Measurements from ENCODE around the gene TXNDC16. TPM values are rescaled to one million over a fixed set of nuclear protein-coding genes. Genes with fewer than 3 reads are reported as not detected.

The TXNDC16 gene
- total RNA-seq, 6 donors from 2014 or later = 4.2 to 13.3 (median 8.0) TPM

DNA sequence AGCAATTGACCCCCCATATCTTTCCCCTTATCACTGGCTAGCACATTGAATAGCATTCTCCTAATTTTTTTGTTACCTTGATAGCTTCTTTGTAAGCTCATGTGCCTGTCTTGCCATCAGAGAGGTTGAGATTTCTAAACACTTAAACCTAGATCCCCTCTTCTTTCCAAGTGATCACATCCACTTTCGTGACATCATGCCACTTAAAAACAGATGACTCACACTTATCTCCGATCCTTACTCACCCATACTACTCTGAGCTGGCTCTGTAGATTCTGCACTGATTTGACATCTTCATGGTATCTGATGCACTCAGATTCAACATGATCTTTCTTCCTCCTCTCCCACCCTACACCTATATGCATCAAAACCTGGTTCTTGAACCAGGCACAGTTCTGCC is 10.8 kb upstream of the TXNDC16 start:
- Histone ChIP-seq H3K27ac (no peak overlapping the region), H3K9me3 (peaks cover 0 to under 1% (median 0%) of the 10 kb centered on the region in 4 donors), H3K27me3 (no peaks in the 10 kb centered on the region), H3K4me3 (no peak overlapping the region), H3K36me3 (no peaks in the 10 kb centered on the region), H3K4me1 (no peaks in the 10 kb centered on the region)
- no peak for ATAC-seq (ENCODE audit: low FRiP score in 2 of 2)
- DNase-seq = no peak
- 71 to 83% methylated on average over 2 of the region's 2 CpGs for WGBS, 2 donors
- TF ChIP-seq, protein P1, sequence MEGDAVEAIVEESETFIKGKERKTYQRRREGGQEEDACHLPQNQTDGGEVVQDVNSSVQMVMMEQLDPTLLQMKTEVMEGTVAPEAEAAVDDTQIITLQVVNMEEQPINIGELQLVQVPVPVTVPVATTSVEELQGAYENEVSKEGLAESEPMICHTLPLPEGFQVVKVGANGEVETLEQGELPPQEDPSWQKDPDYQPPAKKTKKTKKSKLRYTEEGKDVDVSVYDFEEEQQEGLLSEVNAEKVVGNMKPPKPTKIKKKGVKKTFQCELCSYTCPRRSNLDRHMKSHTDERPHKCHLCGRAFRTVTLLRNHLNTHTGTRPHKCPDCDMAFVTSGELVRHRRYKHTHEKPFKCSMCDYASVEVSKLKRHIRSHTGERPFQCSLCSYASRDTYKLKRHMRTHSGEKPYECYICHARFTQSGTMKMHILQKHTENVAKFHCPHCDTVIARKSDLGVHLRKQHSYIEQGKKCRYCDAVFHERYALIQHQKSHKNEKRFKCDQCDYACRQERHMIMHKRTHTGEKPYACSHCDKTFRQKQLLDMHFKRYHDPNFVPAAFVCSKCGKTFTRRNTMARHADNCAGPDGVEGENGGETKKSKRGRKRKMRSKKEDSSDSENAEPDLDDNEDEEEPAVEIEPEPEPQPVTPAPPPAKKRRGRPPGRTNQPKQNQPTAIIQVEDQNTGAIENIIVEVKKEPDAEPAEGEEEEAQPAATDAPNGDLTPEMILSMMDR (IDR thresholded peaks at IDR 0.05) = no peak
- TF ChIP-seq EP300 (IDR thresholded peaks at IDR 0.05) = no peak
- no peak for TF ChIP-seq POLR2AphosphoS5 (IDR thresholded peaks at IDR 0.05)
- TF ChIP-seq POLR2A (IDR thresholded peaks at IDR 0.05) = no peak

DNA sequence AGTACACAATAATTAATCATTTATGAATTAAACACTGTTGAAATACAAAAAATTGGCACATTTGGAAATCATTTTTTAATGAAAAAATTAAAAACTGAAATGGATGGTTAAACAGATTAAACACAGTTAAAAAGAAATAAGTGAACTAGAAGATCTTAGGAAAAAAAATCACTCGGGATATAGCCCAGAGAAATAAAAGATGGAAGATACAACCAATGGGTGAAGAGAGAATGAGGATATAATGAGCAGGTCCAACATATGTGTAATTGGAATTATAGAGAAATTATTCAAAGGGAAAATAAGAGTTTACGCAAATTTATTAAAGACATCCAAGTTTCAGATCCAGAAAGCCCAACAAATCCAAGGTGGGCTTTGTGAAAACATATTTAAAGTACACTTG is 6.4 kb upstream of the TXNDC16 start:
- TF ChIP-seq EP300 (IDR thresholded peaks at IDR 0.05) (no peak), POLR2AphosphoS5 (IDR thresholded peaks at IDR 0.05) (no peak), POLR2A (IDR thresholded peaks at IDR 0.05) (no peak)
- TF ChIP-seq, protein P1 (IDR thresholded peaks at IDR 0.05) = no peak
- DNase-seq = no peak
- peaks cover 4 to 8% (median 6%) of the 10 kb centered on the region in 4 donors for H3K4me1 ChIP-seq
- no peaks in the 10 kb centered on the region for H3K36me3 ChIP-seq
- H3K4me3 ChIP-seq = no peak overlapping the region
- no peak for ATAC-seq (ENCODE audit: low FRiP score in 2 of 2)
- H3K27ac ChIP-seq = no peak overlapping the region
- no peaks in the 10 kb centered on the region for H3K9me3 ChIP-seq
- WGBS, 2 donors = 95 to 98% methylated on average over 2 of the region's 2 CpGs
- no peaks in the 10 kb centered on the region for H3K27me3 ChIP-seq

- TF ChIP-seq, protein P1 (IDR thresholded peaks at IDR 0.05) = no peak
- TF ChIP-seq POLR2A (IDR thresholded peaks at IDR 0.05) = peak in 2 of 4 donors; percentile 32 to 49
- no peak for TF ChIP-seq EP300 (IDR thresholded peaks at IDR 0.05)
- TF ChIP-seq POLR2AphosphoS5 (IDR thresholded peaks at IDR 0.05) = peak in 1 of 2 donors; percentile 55
- Histone ChIP-seq H3K9me3 (no peaks in the 10 kb centered on the region), H3K4me1 (peaks cover 16 to 27% (median 21%) of the 10 kb centered on the region in 4 donors), H3K27me3 (no peaks in the 10 kb centered on the region), H3K36me3 (no peaks in the 10 kb centered on the region), H3K27ac (peak overlapping the region; percentile 28 to 95 (median 86)), H3K4me3 (peak overlapping the region; percentile 81 to 88 (median 83))
- DNase-seq (peak in 1 of 2 donors; percentile 91), ATAC-seq (ENCODE audit: low FRiP score in 2 of 2) (peak in 1 of 2 donors; percentile 49)
- 4 to 10% methylated on average over 13 to 22 of the region's 22 CpGs for WGBS, 2 donors
These were observed 1.6 kb upstream of the TXNDC16 start for GRCh38 chr14:52553671-52554575.

DNA sequence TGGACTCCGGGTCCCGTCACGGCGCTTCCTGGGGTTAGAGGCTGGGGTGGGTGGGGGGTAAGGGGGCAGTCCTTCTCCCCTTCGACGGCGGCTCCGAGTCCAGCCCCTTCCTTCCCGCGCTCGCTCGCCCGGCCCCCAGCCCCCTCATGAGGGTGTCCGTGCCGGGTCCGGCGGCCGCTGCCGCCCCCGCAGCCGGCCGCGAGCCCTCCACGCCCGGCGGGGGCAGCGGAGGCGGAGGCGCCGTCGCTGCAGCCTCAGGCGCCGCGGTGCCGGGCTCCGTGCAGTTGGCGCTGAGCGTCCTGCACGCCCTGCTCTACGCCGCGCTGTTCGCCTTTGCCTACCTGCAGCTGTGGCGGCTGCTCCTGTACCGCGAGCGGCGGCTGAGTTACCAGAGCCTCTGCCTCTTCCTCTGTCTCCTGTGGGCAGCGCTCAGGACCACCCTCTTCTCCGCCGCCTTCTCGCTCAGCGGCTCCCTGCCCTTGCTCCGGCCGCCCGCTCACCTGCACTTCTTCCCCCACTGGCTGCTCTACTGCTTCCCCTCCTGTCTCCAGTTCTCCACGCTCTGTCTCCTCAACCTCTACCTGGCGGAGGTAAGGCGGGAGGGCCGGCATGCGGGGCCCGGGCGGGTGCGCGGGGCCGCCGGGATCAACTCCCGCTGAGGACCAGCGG is 831 bp upstream of the TXNDC16 start:
- DNase-seq (peak; percentile 38 to 87), ATAC-seq (ENCODE audit: low FRiP score in 2 of 2) (peak; percentile 1 to 53)
- Histone ChIP-seq H3K27ac (peak overlapping the region; percentile 61 to 95 (median 86)), H3K9me3 (no peaks in the 10 kb centered on the region), H3K27me3 (no peaks in the 10 kb centered on the region), H3K4me3 (peak overlapping the region; percentile 81 to 88 (median 83)), H3K36me3 (no peaks in the 10 kb centered on the region), H3K4me1 (peaks cover 16 to 27% (median 21%) of the 10 kb centered on the region in 4 donors)
- 1% methylated on average over 20 to 35 of the region's 69 CpGs for WGBS, 2 donors
- TF ChIP-seq EP300 (IDR thresholded peaks at IDR 0.05) = no peak
- TF ChIP-seq POLR2AphosphoS5 (IDR thresholded peaks at IDR 0.05) = no peak
- TF ChIP-seq, protein P1 (IDR thresholded peaks at IDR 0.05) = no peak
- TF ChIP-seq POLR2A (IDR thresholded peaks at IDR 0.05) = no peak

Measured in upper lobe of left lung (tissue), 6 donors.